Hepatocyte (in vitro differentiated cells): ENCODE measurements around the gene ZNF541.

ENCODE experiments used
- EZH2 ChIP-seq: fragments of 200-600 bp; sonication (generic); IDR thresholded peaks from 2 replicates; pipeline ENCODE4 v1.6.1; 2016; ENCODE audit warnings: antibody characterized with exemption, mild to moderate bottlenecking, borderline replicate concordance
- EZH2phosphoT487 ChIP-seq: fragments of 200-600 bp; sonication (generic); IDR thresholded peaks from one replicate; pipeline ENCODE4 v1.6.1; 2018; ENCODE audit warnings: antibody characterized with exemption, mild to moderate bottlenecking, low read depth, moderate library complexity; ENCODE audit not compliant: unreplicated experiment, severe bottlenecking
- TF ChIP-seq, protein P1 (sequence below): fragments of 200-600 bp; sonication (generic); IDR thresholded peaks from 2 replicates; pipeline ENCODE4 v1.5.1; 2016; ENCODE audit warnings: antibody characterized with exemption, mild to moderate bottlenecking; ENCODE audit not compliant: poor library complexity

DNA sequence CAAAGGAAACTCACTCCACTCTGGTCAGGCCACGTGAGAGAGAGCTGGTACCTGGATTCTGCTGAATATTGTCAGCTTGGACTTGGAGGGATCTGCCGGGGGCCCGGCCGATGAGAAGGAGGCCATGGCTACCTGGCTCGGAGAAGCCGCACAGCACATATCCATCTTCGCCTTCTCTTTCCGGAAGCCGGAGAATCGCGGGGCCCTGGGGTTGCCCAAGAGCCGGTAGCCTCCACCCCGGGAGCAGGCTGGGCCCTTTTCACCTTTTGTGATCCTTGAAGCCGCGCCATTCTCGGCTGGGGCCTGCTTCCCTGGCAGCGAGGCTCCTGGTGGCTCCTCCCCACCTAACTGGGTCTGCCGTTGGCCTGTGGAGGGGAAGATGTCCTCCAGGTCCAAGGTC is 28.9 kb downstream of the ZNF541 start:
- TF ChIP-seq, protein P1, sequence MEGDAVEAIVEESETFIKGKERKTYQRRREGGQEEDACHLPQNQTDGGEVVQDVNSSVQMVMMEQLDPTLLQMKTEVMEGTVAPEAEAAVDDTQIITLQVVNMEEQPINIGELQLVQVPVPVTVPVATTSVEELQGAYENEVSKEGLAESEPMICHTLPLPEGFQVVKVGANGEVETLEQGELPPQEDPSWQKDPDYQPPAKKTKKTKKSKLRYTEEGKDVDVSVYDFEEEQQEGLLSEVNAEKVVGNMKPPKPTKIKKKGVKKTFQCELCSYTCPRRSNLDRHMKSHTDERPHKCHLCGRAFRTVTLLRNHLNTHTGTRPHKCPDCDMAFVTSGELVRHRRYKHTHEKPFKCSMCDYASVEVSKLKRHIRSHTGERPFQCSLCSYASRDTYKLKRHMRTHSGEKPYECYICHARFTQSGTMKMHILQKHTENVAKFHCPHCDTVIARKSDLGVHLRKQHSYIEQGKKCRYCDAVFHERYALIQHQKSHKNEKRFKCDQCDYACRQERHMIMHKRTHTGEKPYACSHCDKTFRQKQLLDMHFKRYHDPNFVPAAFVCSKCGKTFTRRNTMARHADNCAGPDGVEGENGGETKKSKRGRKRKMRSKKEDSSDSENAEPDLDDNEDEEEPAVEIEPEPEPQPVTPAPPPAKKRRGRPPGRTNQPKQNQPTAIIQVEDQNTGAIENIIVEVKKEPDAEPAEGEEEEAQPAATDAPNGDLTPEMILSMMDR = no peak
- TF ChIP-seq EZH2phosphoT487 (no peak), EZH2 (no peak)
